HG02763 (cell line): ENCODE results near the gene EXOSC7.
"Not testable (repeated sequence)": the region's sequence is repeated elsewhere in the genome, so short reads cannot be mapped to it uniquely, and the experiment has no call there.

Experiments
- ATAC-seq: cut with Tn5 transposase; IDR thresholded peaks from one replicate; pipeline ENCODE4 v1.9.1; 2021; ENCODE audit warnings: mild to moderate bottlenecking, moderate library complexity; ENCODE audit not compliant: unreplicated experiment

The EXOSC7 gene

DNA sequence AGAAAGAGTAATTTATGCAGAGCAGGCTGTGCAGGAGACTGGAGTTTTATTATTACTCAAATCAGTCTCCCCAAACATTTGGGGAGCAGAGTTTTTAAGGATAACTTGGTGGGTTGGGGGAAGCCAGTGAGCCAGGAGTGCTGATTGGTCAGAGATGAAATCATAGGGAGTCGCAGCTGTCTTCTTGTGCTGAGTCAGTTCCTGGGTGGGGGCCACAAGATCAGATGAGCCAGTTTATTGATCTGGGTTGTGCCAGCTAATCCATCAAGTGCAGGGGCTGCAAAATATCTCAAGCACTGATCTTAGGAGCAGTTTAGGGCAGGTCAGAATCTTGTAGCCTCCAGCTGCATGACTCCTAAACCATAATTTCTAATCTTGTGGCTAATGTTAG lies 77.8 kb downstream of the EXOSC7 start:
- not testable (repeated sequence) for ATAC-seq

DNA sequence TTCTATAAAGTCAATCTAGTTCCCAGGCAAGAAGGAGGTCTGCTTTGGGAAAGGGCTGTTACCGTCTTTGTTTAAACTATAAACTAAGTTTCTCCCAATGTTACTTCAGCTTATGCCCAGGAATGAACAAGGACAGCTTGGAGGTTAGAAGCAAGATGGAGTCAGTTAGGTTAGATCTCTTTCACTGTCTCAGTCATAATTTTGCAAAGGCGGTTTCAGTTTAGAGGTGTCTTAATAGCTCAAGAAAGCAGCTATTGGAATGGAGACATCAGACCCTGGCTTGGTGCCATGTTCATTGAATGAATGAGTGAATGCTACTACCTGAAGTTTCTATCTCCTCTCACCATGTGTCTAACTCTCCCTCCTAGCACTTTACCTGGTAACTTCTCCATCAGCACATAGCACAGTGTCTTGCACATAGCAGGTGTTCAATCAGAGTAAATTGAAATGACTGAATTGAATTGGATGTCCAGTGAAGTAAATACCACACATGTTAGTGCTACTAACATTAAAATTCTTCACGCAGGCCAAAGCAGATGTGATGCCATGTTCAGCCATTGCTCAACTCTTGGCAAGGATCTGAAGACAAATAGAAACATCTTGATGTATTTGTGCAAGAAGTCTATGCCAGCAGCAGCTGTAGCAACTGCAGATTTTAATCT lies 78.3 kb downstream of the EXOSC7 start:
- ATAC-seq = no peak

DNA sequence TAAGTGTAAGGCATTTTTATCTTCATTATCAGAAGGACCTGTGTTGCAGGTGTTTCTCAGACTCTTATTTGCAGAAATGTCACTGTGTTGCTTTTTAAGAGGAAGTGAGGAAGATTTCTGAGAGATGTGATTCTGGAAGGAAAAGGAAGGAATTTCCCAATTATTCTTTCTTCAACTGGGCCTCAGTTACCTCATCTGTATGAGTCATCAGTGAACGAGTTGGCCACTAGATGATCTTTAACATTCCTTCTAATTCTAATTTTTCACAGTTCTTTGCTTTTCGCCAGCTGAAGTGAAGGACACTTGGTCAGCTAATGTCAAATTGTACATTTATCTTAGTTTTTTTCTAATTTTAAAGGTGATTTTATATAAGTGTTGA lies 79.0 kb downstream of the EXOSC7 start:
- no peak for ATAC-seq

DNA sequence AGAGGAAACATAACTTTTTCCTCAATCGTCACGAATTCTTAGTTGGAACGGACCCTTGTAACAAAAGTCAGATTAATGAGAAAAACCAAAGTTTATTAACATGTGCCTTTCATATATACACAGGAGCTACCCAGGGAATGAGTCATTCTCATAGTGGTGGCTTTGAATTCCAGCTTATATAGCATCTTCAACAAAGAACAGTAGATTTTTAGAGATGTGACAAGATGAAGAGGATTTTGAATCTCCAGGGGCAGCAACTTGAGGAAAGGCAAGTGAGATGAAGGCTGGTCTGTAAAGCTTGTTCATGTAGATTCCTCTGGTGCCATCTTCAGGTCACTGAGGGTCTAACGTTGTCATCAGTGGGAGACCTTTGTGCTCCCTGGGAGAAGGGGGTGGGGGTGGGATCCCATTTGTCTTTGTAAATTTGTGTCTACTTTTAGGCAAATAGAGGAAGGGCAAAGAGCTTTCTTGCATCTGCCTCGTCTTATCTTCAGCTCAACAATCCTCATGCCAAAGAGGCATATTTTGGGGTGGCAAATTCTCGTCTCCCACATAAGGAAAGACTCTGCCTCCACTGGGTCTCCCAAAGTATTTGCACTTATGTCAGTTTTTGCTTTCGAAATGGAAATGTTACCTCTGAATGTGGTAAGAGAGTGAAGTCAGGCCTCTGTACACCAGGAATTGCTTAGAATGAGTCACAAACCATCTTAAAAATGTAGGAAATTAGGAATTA lies 79.5 kb downstream of the EXOSC7 start:
- no peak for ATAC-seq

DNA sequence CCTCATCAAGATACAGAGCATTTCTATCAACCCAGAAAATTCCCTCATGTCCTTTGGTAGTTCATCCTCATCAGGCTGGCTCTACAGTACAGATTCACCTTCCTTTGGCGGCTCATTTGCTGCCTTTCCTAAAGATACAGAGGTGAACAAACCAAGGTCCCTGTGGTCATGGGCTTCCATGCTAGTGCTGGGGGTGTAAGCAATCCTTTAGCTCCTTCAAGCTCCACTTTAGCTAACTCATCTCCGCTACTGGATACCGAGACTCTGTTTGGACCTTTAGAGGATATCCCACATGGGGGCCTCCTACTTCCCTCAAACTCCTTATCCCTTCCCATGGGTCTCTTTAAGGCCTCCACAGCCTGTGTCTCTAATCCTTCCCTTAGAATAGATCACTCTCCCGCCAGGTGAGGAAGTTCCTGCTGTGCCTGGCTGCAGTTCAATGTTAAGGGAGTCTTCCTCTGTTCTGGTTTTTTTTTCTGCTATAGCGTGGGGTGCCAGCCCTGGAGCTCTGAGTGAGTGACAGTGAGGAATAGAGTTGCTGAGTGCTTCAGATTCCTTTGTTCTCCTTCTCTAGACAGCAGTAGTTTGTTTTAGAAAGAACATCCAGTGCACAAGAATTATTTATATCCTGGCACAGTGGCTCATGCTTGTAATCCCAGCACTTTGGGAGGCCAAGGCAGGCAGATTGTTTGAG lies 80.7 kb downstream of the EXOSC7 start:
- no peak for ATAC-seq

DNA sequence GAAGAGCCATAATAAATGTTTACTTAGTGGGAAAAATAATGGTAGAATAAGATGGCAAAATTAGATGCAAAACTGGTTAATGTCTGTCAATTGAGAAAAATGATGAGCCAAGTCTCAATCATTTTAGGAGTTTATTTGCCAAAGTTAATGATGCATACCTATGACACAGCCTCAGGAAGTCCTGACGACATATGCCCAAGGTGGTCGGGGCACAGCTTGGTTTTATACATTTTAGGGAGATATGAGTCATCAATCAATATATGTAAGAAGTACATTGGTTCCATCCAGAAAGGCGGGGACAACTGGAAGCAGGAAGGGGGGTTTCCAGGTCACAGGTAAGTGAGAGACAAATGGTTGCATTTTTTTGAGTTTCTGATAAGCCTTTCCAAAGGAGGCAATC lies 81.5 kb downstream of the EXOSC7 start:
- ATAC-seq = no peak

DNA sequence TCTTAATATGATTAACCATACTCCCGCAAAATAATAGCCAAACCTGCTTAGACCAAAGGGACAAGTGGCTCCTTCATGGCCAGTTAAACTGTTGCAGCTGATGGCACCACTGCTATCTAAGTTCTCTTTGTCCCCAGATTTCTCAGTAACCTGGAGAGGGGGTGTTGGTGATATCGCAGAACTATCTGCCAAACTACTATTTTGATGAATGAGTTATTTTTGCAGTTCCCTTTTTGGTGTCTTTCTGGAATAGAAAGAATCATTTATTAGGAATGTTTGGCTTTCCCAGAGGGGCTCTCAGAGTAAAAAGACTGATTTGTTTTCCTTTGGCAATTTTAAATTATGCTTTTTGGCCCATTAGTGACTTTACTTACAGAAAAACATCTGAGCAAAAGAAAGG lies 83.1 kb downstream of the EXOSC7 start:
- ATAC-seq = no peak

DNA sequence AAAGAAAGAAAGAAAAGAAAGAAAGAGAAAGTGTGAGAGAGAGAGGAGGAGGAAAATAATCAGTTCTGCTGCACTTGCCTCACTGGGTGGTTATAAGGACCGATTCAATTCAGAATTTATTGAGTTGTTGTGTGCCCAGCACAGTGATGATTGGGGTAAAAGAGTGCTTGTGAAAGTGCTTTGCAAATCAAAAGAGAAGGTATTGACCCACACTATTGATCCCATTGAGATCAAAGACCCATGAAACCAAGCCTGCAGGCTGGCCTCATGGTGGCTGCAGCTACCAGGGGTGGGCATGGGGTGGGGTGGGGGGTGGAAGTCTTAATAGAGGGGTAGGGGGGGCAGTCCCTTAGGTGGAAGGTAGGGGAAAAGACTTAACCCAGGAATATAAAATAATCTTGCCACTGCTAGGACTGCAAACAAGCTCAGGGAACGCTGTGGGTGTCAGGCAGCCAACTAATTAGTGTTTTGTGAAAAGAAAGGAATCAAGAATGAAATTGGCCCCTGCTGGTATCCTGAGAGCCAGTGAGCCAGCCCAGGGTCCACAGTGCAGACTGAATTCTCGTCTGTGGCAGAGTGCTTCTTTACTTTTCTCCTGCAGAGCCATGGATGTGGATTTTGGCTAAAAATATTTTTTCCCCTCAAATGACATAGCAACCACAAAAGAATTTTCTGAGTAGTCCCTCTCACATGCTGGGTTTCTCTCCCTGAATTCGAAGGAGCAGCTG lies 84.3 kb downstream of the EXOSC7 start:
- no peak for ATAC-seq
